ENCODE measurements around the gene JAKMIP2. TPM values are rescaled to one million over a fixed set of nuclear protein-coding genes. Genes with fewer than 3 reads are reported as not detected.
"Not testable (repeated sequence)": the region's sequence is repeated elsewhere in the genome, so short reads cannot be mapped to it uniquely, and the experiment has no call there.

JAKMIP2 gene
- total and polyA plus RNA-seq, 8 donors = 0.19 to 2.6 (median 0.67) TPM

DNA sequence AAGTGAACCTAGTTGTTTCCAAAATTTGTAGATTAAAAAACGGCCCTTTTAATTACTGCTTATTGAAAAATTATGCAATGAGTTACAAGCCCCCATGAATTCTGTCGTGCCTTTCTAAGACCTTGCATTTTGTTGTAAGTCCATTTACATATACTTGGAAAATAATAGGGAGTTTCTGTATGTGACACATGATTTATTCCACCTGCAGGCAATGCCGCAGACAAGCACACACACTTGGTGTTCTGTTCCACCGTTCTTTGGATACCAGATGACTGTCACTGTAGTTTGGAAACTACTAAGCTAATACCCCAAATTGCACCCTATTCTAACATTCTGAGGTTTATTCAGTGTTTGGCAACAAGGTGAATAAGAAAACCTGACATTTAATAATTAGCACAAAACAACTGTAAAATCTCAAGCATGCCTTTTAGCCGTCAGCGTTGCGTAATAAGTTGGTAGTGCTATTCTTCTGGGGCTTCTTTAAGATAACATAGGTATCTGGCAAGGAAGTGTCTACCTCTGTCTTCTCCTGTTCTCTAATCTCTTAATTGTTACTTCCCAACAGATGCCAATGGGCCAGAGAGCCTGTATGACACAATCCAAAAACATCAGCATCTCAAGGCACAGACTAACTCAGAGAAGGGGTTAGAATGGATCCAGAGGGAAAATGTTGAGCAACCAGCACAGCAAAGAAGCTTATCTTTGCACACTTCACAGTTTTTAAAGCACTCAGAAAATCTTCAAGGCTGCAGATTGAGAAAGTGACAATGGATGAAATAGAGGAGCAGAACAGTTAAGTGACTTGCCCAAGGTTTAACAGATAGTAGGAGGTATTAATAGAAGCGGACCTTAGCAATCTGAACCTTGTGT is 224.4 kb downstream of the JAKMIP2 start:
- FAIRE-seq = no peak
- 67 to 78% methylated on average over 8 of the region's 8 CpGs for WGBS, 2 donors
- Histone ChIP-seq H3K27me3 (no peaks in the 10 kb centered on the region), H3K9me3 (no peaks in the 10 kb centered on the region), H3K36me3 (no peaks in the 10 kb centered on the region), H3K4me1 (no peaks in the 10 kb centered on the region), H3K4me3 (no peak overlapping the region), H3K27ac (no peak overlapping the region)
- ATAC-seq = no peak
- intact Hi-C loops (cut with DNase I) = loop anchor here in 1 of 3 donors (10.0 kb wide), 1 partner anchor 103 kb away; no protein-coding TSS in a partner anchor
- TF ChIP-seq, protein P1, sequence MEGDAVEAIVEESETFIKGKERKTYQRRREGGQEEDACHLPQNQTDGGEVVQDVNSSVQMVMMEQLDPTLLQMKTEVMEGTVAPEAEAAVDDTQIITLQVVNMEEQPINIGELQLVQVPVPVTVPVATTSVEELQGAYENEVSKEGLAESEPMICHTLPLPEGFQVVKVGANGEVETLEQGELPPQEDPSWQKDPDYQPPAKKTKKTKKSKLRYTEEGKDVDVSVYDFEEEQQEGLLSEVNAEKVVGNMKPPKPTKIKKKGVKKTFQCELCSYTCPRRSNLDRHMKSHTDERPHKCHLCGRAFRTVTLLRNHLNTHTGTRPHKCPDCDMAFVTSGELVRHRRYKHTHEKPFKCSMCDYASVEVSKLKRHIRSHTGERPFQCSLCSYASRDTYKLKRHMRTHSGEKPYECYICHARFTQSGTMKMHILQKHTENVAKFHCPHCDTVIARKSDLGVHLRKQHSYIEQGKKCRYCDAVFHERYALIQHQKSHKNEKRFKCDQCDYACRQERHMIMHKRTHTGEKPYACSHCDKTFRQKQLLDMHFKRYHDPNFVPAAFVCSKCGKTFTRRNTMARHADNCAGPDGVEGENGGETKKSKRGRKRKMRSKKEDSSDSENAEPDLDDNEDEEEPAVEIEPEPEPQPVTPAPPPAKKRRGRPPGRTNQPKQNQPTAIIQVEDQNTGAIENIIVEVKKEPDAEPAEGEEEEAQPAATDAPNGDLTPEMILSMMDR (IDR thresholded peaks at IDR 0.05) = no peak
- no peak for DNase-seq

DNA sequence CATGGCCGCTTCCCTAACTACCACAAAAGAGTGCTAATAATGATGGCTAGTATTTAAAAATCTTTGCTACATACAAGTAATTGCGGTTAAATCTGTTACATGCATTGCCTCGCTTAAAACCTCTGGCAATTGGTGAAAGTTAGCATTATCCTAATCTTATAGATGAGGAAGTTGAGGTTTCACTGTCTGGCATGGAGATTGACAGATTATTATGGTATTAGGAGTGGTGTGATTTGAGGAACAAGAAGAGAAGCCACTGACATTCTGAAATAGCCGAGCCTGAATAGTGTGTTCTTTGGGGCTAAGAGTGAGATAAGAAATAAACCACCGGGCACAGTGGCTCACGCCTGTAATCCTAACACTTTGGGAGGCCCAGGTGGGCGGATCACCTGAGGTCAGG is 227.4 kb downstream of the JAKMIP2 start:
- Histone ChIP-seq H3K36me3 (no peaks in the 10 kb centered on the region), H3K4me1 (no peaks in the 10 kb centered on the region), H3K27me3 (no peaks in the 10 kb centered on the region), H3K9me3 (no peaks in the 10 kb centered on the region), H3K4me3 (no peak overlapping the region), H3K27ac (peak overlapping the region in 1 of 4 donors; percentile 54)
- TF ChIP-seq, protein P1 (IDR thresholded peaks at IDR 0.05) = no peak
- ATAC-seq (no peak), DNase-seq (no peak), FAIRE-seq (no peak)
- intact Hi-C loops (cut with DNase I) = loop anchor here in 1 of 3 donors (10.0 kb wide), 1 partner anchor 100 kb away; no protein-coding TSS in a partner anchor
- 81 to 87% methylated on average over 7 of the region's 7 CpGs for WGBS, 2 donors

DNA sequence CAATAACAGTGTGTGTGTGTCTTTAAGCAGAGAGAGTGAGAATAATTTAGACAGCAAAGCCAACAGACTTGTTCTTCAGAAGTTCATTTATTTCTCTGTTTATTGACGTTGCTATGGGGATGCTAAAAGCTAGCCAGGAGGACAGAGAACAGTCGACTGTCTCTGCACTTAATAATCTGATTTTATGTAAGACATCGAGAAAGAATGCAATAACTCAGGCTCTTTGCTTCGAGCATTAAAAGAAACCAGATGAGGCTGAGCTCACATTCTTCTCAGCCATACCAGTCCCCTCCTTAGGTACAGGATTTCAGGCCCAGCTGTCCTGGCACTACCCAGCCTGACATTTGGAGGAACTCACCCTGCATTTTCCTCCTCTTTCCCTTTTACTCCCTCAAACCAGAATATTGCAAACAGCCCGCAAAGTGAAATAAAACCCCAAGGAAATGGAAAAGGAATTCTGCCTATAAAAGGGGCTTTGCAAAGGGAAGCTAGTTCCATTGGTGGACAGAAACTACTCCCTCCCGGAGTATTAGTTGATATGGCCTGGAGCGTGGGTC is 228.2 kb downstream of the JAKMIP2 start:
- Histone ChIP-seq H3K27ac (peak overlapping the region in 1 of 4 donors; percentile 54), H3K9me3 (no peaks in the 10 kb centered on the region), H3K4me3 (no peak overlapping the region), H3K4me1 (no peaks in the 10 kb centered on the region), H3K27me3 (no peaks in the 10 kb centered on the region), H3K36me3 (no peaks in the 10 kb centered on the region)
- intact Hi-C loops (cut with DNase I) = loop anchor here in 1 of 3 donors (10.0 kb wide), 1 partner anchor 100 kb away; no protein-coding TSS in a partner anchor
- FAIRE-seq = peak; percentile 97
- DNase-seq = no peak
- TF ChIP-seq, protein P1 (IDR thresholded peaks at IDR 0.05) = no peak
- WGBS, 2 donors = 36 to 37% methylated on average over 7 of the region's 7 CpGs
- peak in 3 of 4 donors; percentile 68 to 79 (median 69) for ATAC-seq

DNA sequence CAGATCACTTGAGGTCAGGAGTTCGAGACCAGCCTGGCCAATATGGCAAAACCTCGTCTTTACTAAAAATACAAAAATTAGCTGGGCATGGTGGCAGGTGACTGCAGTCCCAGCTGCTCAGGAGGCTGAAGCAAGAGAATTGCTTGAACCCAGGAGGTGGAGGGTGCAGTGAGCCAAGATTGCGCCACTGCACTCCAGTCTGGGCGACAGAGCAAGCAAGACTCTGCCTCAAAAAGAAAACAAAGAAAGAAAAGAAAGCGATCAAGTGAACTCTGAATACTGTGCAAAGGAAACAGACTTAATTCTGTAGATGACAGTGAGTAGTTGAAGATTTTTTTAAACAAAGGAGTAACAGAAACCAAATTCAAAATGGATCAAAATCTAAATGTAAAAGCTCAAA is 228.7 kb downstream of the JAKMIP2 start:
- peak overlapping the region in 1 of 4 donors; percentile 54 for H3K27ac ChIP-seq
- not testable (repeated sequence) for H3K27me3 ChIP-seq, H3K9me3 ChIP-seq, H3K4me1 ChIP-seq, DNase-seq, FAIRE-seq, H3K4me3 ChIP-seq, H3K36me3 ChIP-seq
- intact Hi-C loops (cut with DNase I) = loop anchor here in 1 of 3 donors (10.0 kb wide), 1 partner anchor 99 kb away; no protein-coding TSS in a partner anchor
- ATAC-seq = peak in 2 of 4 donors; percentile 16 to 29
- 59 to 67% methylated on average over 5 of the region's 5 CpGs for WGBS, 2 donors

DNA sequence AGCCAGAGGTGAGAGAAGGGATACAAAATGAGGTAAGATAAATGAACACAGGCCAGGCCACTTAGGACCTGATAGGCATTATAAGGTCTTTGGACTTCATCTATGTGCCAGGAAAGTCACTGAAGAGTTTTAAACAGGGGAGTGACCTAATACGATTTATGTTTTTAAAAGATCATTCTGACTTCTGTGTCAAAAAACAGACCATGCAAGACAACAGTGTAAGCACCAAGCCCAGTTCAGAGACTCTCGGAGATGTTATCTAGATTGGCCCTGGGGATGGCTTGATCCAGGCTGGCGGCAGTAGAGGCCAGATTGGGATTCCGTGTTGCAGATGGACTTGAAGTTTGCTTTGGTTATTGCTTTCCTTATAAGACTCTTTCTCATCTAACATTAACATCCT is 229.6 kb downstream of the JAKMIP2 start:
- DNase-seq = no peak
- TF ChIP-seq, protein P1 (IDR thresholded peaks at IDR 0.05) = no peak
- H3K27ac ChIP-seq = no peak overlapping the region
- H3K27me3 ChIP-seq = no peaks in the 10 kb centered on the region
- intact Hi-C loops (cut with DNase I) = loop anchor here in 1 of 3 donors (10.0 kb wide), 1 partner anchor 98 kb away; no protein-coding TSS in a partner anchor
- no peaks in the 10 kb centered on the region for H3K4me1 ChIP-seq
- WGBS, 2 donors = 84 to 93% methylated on average over 4 of the region's 4 CpGs
- no peak for FAIRE-seq
- ATAC-seq = no peak
- no peaks in the 10 kb centered on the region for H3K9me3 ChIP-seq
- H3K36me3 ChIP-seq = no peaks in the 10 kb centered on the region
- H3K4me3 ChIP-seq = no peak overlapping the region
